ENCODE measurements around the gene MAP2.

DNA sequence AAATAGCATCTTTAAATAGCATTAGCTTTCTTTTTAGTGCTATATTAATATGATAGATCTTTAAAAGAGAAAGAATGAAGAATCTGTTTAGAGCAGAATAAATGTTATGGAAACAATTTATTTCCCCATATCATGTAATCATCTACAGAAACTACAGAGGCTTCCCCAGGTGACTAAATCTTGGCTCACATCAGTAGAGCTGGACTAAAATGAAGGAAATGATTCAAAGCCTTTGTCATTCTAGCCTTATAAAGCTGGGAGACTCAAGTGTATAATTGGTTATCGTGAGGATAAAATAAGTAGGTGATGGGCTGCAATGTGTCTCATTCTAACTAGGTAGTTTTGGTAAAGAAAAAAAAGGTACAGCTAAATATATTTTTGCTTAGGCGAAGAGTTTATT lies 264.5 kb downstream of the MAP2 start:
- TF ChIP-seq, protein P1, sequence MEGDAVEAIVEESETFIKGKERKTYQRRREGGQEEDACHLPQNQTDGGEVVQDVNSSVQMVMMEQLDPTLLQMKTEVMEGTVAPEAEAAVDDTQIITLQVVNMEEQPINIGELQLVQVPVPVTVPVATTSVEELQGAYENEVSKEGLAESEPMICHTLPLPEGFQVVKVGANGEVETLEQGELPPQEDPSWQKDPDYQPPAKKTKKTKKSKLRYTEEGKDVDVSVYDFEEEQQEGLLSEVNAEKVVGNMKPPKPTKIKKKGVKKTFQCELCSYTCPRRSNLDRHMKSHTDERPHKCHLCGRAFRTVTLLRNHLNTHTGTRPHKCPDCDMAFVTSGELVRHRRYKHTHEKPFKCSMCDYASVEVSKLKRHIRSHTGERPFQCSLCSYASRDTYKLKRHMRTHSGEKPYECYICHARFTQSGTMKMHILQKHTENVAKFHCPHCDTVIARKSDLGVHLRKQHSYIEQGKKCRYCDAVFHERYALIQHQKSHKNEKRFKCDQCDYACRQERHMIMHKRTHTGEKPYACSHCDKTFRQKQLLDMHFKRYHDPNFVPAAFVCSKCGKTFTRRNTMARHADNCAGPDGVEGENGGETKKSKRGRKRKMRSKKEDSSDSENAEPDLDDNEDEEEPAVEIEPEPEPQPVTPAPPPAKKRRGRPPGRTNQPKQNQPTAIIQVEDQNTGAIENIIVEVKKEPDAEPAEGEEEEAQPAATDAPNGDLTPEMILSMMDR (IDR thresholded peaks at IDR 0.05): no peak
- TF ChIP-seq POLR2A (IDR thresholded peaks at IDR 0.05) (no peak), POLR2AphosphoS5 (IDR thresholded peaks at IDR 0.05) (no peak)

Measured in transverse colon (tissue), 4 donors.